K562 (cell line): Measurements from ENCODE around the gene NEK3.

ENCODE experiments used
- GTF2F1 ChIP-seq: IDR thresholded peaks from 2 replicates; pipeline ENCODE4 v1.6.1; 2011; ENCODE audit warnings: low read depth, low read length, improper control_type of control experiment
- MNT ChIP-seq, 2 experiments: fragments of 450-650 bp; conservative IDR thresholded peaks; 2 replicates each; pipeline ENCODE4 v1.6.1; 2017; ENCODE audit warnings: mild to moderate bottlenecking in 2 of 2, moderate library complexity in 2 of 2
- NR3C1 ChIP-seq: sonication (generic); formaldehyde crosslinking; IDR thresholded peaks from 2 replicates; pipeline ENCODE4 v1.8.1; 2022; ENCODE audit warnings: missing genetic modification reagents
- TCF7L2 ChIP-seq: fragments of 150-350 bp; IDR thresholded peaks from 2 replicates; pipeline ENCODE4 v1.6.1; 2016; ENCODE audit warnings: low read depth, mild to moderate bottlenecking, low read length, moderate library complexity
- TFAM ChIP-seq: fragments of 250-450 bp; sonication (Bioruptor Pico); conservative IDR thresholded peaks from 2 replicates; pipeline ENCODE4 v1.5.0; 2021; ENCODE audit warnings: mild to moderate bottlenecking, moderate library complexity
- ZNF512 ChIP-seq: IDR thresholded peaks from 2 replicates; pipeline ENCODE4 v1.6.1; 2016; ENCODE audit warnings: missing genetic modification characterization, missing compliant biosample characterization

- TF ChIP-seq TFAM (CRISPR knock-in tag) (no peak), GTF2F1 (no peak), ZNF512 (tag) (no peak), NR3C1 (CRISPR knock-in tag) (no peak), TCF7L2 (no peak), MNT (conservative IDR thresholded peaks at IDR 0.05) (no peak)
Measured at GRCh38 chr13:52130641-52131040, 28.8 kb downstream of the NEK3 start.
